ENCODE results near the gene ARVCF.

ARVCF gene

GRCh38 chr22:20009018-20009491 lies 7.6 kb downstream of the ARVCF start:
- H3K4me2 ChIP-seq (ENCODE audit: low read length), result no peak overlapping the region
- no peaks in the 10 kb centered on the region for H4K20me1 ChIP-seq (ENCODE audit: insufficient read depth, low read length)
- H3K27ac ChIP-seq (ENCODE audit: low read depth, low read length, poor library complexity, severe bottlenecking), result no peak overlapping the region
- H3F3A ChIP-seq (ENCODE audit: insufficient read depth, low read length), result no peaks in the 10 kb centered on the region
- no peaks in the 10 kb centered on the region for H3K9me2 ChIP-seq (ENCODE audit: low read depth, low read length)
- no peak overlapping the region for H2AFZ ChIP-seq (ENCODE audit: low read length)
- H3K36me3 ChIP-seq (ENCODE audit: insufficient read depth, low read length), result no peaks in the 10 kb centered on the region; the same call in 1 of the 2 replicates
- no peaks in the 10 kb centered on the region for H3K4me1 ChIP-seq (ENCODE audit: insufficient read depth, low read length, severe bottlenecking)
- no peaks in the 10 kb centered on the region for H3K79me2 ChIP-seq (ENCODE audit: insufficient read depth, low read length)
- peaks cover 10% of the 10 kb centered on the region for H3K9me3 ChIP-seq (ENCODE audit: low read length)
- no peak overlapping the region for H3K9ac ChIP-seq (ENCODE audit: low read length)
- H3K27me3 ChIP-seq (ENCODE audit: insufficient read depth, low read length), result no peaks in the 10 kb centered on the region; the same call in 1 of the 2 replicates
- no peak overlapping the region for H3K4me3 ChIP-seq (ENCODE audit: low read depth, low read length, poor library complexity, severe bottlenecking)
- TF ChIP-seq EZH2 (IDR thresholded peaks at IDR 0.05; ENCODE audit: borderline replicate concordance, low read length) (no peak), CTCF (IDR thresholded peaks at IDR 0.05; ENCODE audit: low read length) (no peak)

GRCh38 chr22:20008221-20008995 lies 8.2 kb downstream of the ARVCF start:
- Histone ChIP-seq H2AFZ (ENCODE audit: low read length) (no peak overlapping the region), H3K9me2 (ENCODE audit: low read depth, low read length) (no peaks in the 10 kb centered on the region), H3K9me3 (ENCODE audit: low read length) (peaks cover 14% of the 10 kb centered on the region), H3K79me2 (ENCODE audit: insufficient read depth, low read length) (no peaks in the 10 kb centered on the region), H3K9ac (ENCODE audit: low read length) (no peak overlapping the region), H3K4me2 (ENCODE audit: low read length) (no peak overlapping the region), H3K36me3 (ENCODE audit: insufficient read depth, low read length) (no peaks in the 10 kb centered on the region; the same call in 1 of the 2 replicates), H3K4me1 (ENCODE audit: insufficient read depth, low read length, severe bottlenecking) (no peaks in the 10 kb centered on the region), H3F3A (ENCODE audit: insufficient read depth, low read length) (no peaks in the 10 kb centered on the region), H3K4me3 (ENCODE audit: low read depth, low read length, poor library complexity, severe bottlenecking) (no peak overlapping the region), H3K27ac (ENCODE audit: low read depth, low read length, poor library complexity, severe bottlenecking) (no peak overlapping the region), H3K27me3 (ENCODE audit: insufficient read depth, low read length) (no peaks in the 10 kb centered on the region; the same call in 1 of the 2 replicates), H4K20me1 (ENCODE audit: insufficient read depth, low read length) (no peaks in the 10 kb centered on the region)
- TF ChIP-seq CTCF (IDR thresholded peaks at IDR 0.05; ENCODE audit: low read length) (no peak), EZH2 (IDR thresholded peaks at IDR 0.05; ENCODE audit: borderline replicate concordance, low read length) (no peak)

GRCh38 chr22:20004464-20004863 lies 12.2 kb downstream of the ARVCF start:
- no peak overlapping the region for H3K4me3 ChIP-seq (ENCODE audit: low read depth, low read length, poor library complexity, severe bottlenecking)
- no peaks in the 10 kb centered on the region for H4K20me1 ChIP-seq (ENCODE audit: insufficient read depth, low read length)
- H3K36me3 ChIP-seq (ENCODE audit: insufficient read depth, low read length), result no peaks in the 10 kb centered on the region; the same call in 1 of the 2 replicates
- no peak overlapping the region for H3K27ac ChIP-seq (ENCODE audit: low read depth, low read length, poor library complexity, severe bottlenecking)
- H3K27me3 ChIP-seq (ENCODE audit: insufficient read depth, low read length), result no peaks in the 10 kb centered on the region; the same call in 1 of the 2 replicates
- H2AFZ ChIP-seq (ENCODE audit: low read length), result no peak overlapping the region
- no peak overlapping the region for H3K4me2 ChIP-seq (ENCODE audit: low read length)
- no peaks in the 10 kb centered on the region for H3K9me2 ChIP-seq (ENCODE audit: low read depth, low read length)
- no peak overlapping the region for H3K9ac ChIP-seq (ENCODE audit: low read length)
- no peaks in the 10 kb centered on the region for H3K79me2 ChIP-seq (ENCODE audit: insufficient read depth, low read length)
- H3K4me1 ChIP-seq (ENCODE audit: insufficient read depth, low read length, severe bottlenecking), result no peaks in the 10 kb centered on the region
- no peaks in the 10 kb centered on the region for H3F3A ChIP-seq (ENCODE audit: insufficient read depth, low read length)
- TF ChIP-seq CTCF (IDR thresholded peaks at IDR 0.05; ENCODE audit: low read length), result no peak
- no peak for TF ChIP-seq EZH2 (IDR thresholded peaks at IDR 0.05; ENCODE audit: borderline replicate concordance, low read length)
- H3K9me3 ChIP-seq (ENCODE audit: low read length), result peaks cover 19% of the 10 kb centered on the region

All from OCI-LY1 (cell line).